K562 (cell line): ENCODE measurements around the gene USP24. TPM values are rescaled to one million over a fixed set of nuclear protein-coding genes. Genes with fewer than 3 reads are reported as not detected.

Source experiments
- ATAC-seq: fragments of 200-7000 bp; cut with Tn5 transposase; 3 replicates; pipeline ENCODE4 v1.9.1; 2020; ENCODE audit warnings: moderate library complexity
- BruUV-seq: library from RNA; stranded (reverse); fragments of 400-500 nt; replicated peaks from 2 replicates; lab custom pipeline; 2021; lab: Mats Ljungman, UMichigan
- CTCF ChIA-PET: fragments of 300-600 bp; formaldehyde crosslinking; extraction: SDS; loops from one replicate; lab custom pipeline; 2021; ENCODE audit warnings: low intra/inter-chr PET ratio; lab: Yijun Ruan, JAX
- POLR2A ChIA-PET: fragments of 300-600, 350-650 bp; sonication (Branson Sonifier 250); formaldehyde crosslinking; extraction: SDS; loops from one replicate; lab custom pipeline; 2021; ENCODE audit warnings: antibody characterized with exemption, inconsistent platforms; lab: Yijun Ruan, JAX
- DNase-seq, 4 experiments: peaks; one replicate each; pipeline versions ENCODE4 v3.0.0 to v3.0.0-alpha.2; 2011 to 2018; ENCODE audit warnings: low spot score in 3 of 4, mixed read lengths in 3 of 4; ENCODE audit errors: extremely low read depth in 1 of 4
- FAIRE-seq: peaks from 2 replicates; lab custom pipeline; 2011; peaks lifted over from hg19 to GRCh38; lab: Jason Lieb, UNC
- H2AFZ ChIP-seq: 2 replicates; pipeline ENCODE4 v1.6.0; 2011; ENCODE audit warnings: low read depth, low read length, control low read depth, inconsistent platforms
- H3K27ac ChIP-seq: fragments of 200-600 bp; 3 replicates; pipeline ENCODE4 v1.8.0; 2011; ENCODE audit warnings: low read depth, mild to moderate bottlenecking, control low read depth, inconsistent platforms, low read length, moderate library complexity, mixed read lengths; ENCODE audit errors: extremely low read depth
- H3K27me3 ChIP-seq, 2 experiments: fragments of 300-600 bp in 1 of 2; 2 replicates in 1 of 2; 3 replicates in 1 of 2; pipeline versions ENCODE4 v1.6.0 to v1.8.0; 2011; ENCODE audit warnings: inconsistent platforms in 2 of 2, low read length in 2 of 2, mild to moderate bottlenecking in 1 of 2, mixed read lengths in 1 of 2, moderate library complexity in 1 of 2; ENCODE audit not compliant: control insufficient read depth in 2 of 2, insufficient read depth in 2 of 2
- H3K36me3 ChIP-seq: fragments of 300-600 bp; 3 replicates; pipeline ENCODE4 v1.8.0; 2011; ENCODE audit warnings: mild to moderate bottlenecking, low read length, inconsistent platforms; ENCODE audit not compliant: control insufficient read depth, insufficient read depth
- H3K4me1 ChIP-seq, 2 experiments: fragments of 200-600 bp in 1 of 2; replicated peaks in 1 of 2; 2 replicates in 1 of 2; 3 replicates in 1 of 2; pipeline versions ENCODE4 v1.5.1 to v1.8.0; 2011; ENCODE audit warnings: inconsistent platforms in 2 of 2, low read length in 2 of 2, mild to moderate bottlenecking in 1 of 2, mixed read lengths in 1 of 2, moderate library complexity in 1 of 2; ENCODE audit not compliant: control insufficient read depth in 2 of 2, insufficient read depth in 2 of 2
- H3K4me2 ChIP-seq: 2 replicates; pipeline ENCODE4 v1.6.1; 2011; ENCODE audit warnings: low read length, control low read depth, inconsistent platforms, mixed read lengths; ENCODE audit not compliant: insufficient read depth
- H3K4me3 ChIP-seq: fragments of 200-600 bp; sonication (generic), shearing (Covaris generic); 2 replicates; pipeline ENCODE4 v1.5.1; 2016; ENCODE audit warnings: control low read depth, inconsistent platforms
- H3K79me2 ChIP-seq: fragments of 200-600 bp; 3 replicates; pipeline ENCODE4 v1.8.0; 2011; ENCODE audit warnings: low read length, inconsistent platforms; ENCODE audit not compliant: control insufficient read depth, insufficient read depth
- H3K9ac ChIP-seq, 2 experiments: 2 replicates each; pipeline versions ENCODE4 v1.6.0 to v1.6.1; 2011; ENCODE audit warnings: low read depth in 2 of 2, low read length in 2 of 2, control low read depth in 1 of 2, inconsistent platforms in 1 of 2, mild to moderate bottlenecking in 1 of 2, mixed read lengths in 1 of 2; ENCODE audit not compliant: insufficient read depth in 1 of 2
- H3K9me1 ChIP-seq: one replicate; pipeline ENCODE4 v1.6.0; 2011; ENCODE audit warnings: inconsistent platforms, mild to moderate bottlenecking, low read length, moderate library complexity; ENCODE audit not compliant: control insufficient read depth, insufficient read depth
- H3K9me3 ChIP-seq: replicated peaks from 2 replicates; pipeline ENCODE4 v1.5.1; 2011; ENCODE audit warnings: low read depth, low read length, inconsistent platforms; ENCODE audit not compliant: control insufficient read depth, insufficient read depth
- H4K20me1 ChIP-seq: replicated peaks from 2 replicates; pipeline ENCODE4 v1.6.1; 2011; ENCODE audit warnings: low read length, inconsistent platforms, mixed read lengths; ENCODE audit not compliant: control insufficient read depth, insufficient read depth
- GABPB1 ChIP-seq: sonication (generic); formaldehyde crosslinking; IDR thresholded peaks from 2 replicates; pipeline ENCODE4 v1.8.0; 2022; ENCODE audit warnings: mild to moderate bottlenecking, missing genetic modification reagents
- HDAC1 ChIP-seq, 2 experiments: fragments of 450-650 bp; IDR thresholded peaks; 2 replicates each; pipeline ENCODE4 v1.6.1; 2016 to 2017; ENCODE audit warnings: inconsistent platforms in 1 of 2, mild to moderate bottlenecking in 1 of 2, moderate library complexity in 1 of 2
- HNRNPL ChIP-seq: fragments of 200-400 bp; formaldehyde crosslinking; IDR thresholded peaks from 2 replicates; pipeline ENCODE4 v1.6.1; 2017; ENCODE audit warnings: low read depth, mild to moderate bottlenecking, low read length
- NR1H2 ChIP-seq: sonication (generic); formaldehyde crosslinking; IDR thresholded peaks from 2 replicates; pipeline ENCODE4 v1.4.0; 2020; ENCODE audit warnings: mild to moderate bottlenecking, missing genetic modification reagents
- TRIM28 ChIP-seq: fragments of 450-650 bp; IDR thresholded peaks from 2 replicates; pipeline ENCODE4 v1.6.1; 2017
- ZKSCAN1 ChIP-seq: fragments of 150-350 bp; IDR thresholded peaks from 2 replicates; pipeline ENCODE4 v1.6.1; 2016; ENCODE audit warnings: low read depth, low read length
- WGBS: fragments of 100-300 bp; shearing (Covaris generic); methylation state at CpG from one replicate; pipeline ENCODE4 v1.1.6; 2016; ENCODE audit warnings: low coverage, mixed read lengths; ENCODE audit not compliant: insufficient coverage; ENCODE audit errors: missing lambda C conversion rate; 5-methylcytosine and 5-hydroxymethylcytosine counted together
- in situ Hi-C: fragments of 300-500 bp; cut with MboI; formaldehyde crosslinking; loops from 4 replicates; pipeline ENCODE4 v1.15.0; 2018; ENCODE audit warnings: inconsistent platforms, mixed read lengths
- intact Hi-C: fragments of 100-400 bp; cut with micrococcal nuclease; formaldehyde crosslinking; loops from 2 replicates; pipeline ENCODE4 v1.14.2; 2022
- polyA plus RNA-seq, 8 experiments: library from polyadenylated mRNA; depleted of rRNA in 4 of 8; stranded (reverse) in 5 of 8; unstranded in 3 of 8; fragments of >200 nt; fragmentation: Nextera tagmentation in 2 of 8; fragmentation: Illumina TruSeq in 1 of 8; extraction: Ambion mirVana in 2 of 8; extraction: Trizol in 1 of 8; gene quantifications; 2 replicates each; pipeline versions ENCODE4 v1.2.1 to v1.2.3, GENCODE V29; 2011 to 2014; ENCODE audit warnings: inconsistent platforms in 1 of 8, missing spikeins in 1 of 8
- total RNA-seq, 7 experiments: library from RNA; depleted of rRNA in 6 of 7; stranded (reverse); fragments of >200 nt in 6 of 7; fragmentation: Illumina TruSeq in 2 of 7; extraction: Trizol in 2 of 7; gene quantifications; 2 replicates each; pipeline versions ENCODE4 v1.2.1 to v1.2.3, GENCODE V29; 2011 to 2021; ENCODE audit warnings: low replicate concordance in 1 of 7

Gene USP24
- total and polyA plus RNA-seq, 9 of the 15 experiments (the other 6 are each of a cell fraction or from before 2014, with no cell fraction given) = 7.7 to 62.6 (median 36.8) TPM

GRCh38 chr1:55044617-55045397 is 170.4 kb downstream of the USP24 start:
- CTCF ChIA-PET = no interaction called here
- no peak for ATAC-seq
- H3K9me1 ChIP-seq = no peaks in the 10 kb centered on the region
- no peak overlapping the region for H3K4me3 ChIP-seq
- H3K9ac ChIP-seq = peak overlapping the region in 1 of 2 experiments; percentile 65; a peak in 1 of 4 replicates
- no peak overlapping the region for H3K27ac ChIP-seq
- no peak overlapping the region for H3K4me2 ChIP-seq
- in situ Hi-C loops (no loop called here), intact Hi-C loops (no loop called here)
- TF ChIP-seq GABPB1 (CRISPR knock-in tag) = no peak
- no peak for TF ChIP-seq NR1H2 (CRISPR knock-in tag)
- no peak for TF ChIP-seq TRIM28
- TF ChIP-seq ZKSCAN1 = peak; percentile 67
- TF ChIP-seq HDAC1 (IDR thresholded peaks at IDR 0.05) = no peak
- TF ChIP-seq HNRNPL = no peak
- TF ChIP-seq, all 486 proteins: peak for 1
- H3K9me3 ChIP-seq = no peaks in the 10 kb centered on the region
- POLR2A ChIA-PET = interaction anchor here (0.6 to 0.7 kb wide), 3 partner anchors 14 to 165 kb away, joined by 3 read pairs; no protein-coding TSS in a partner anchor
- no peak for DNase-seq
- no peaks in the 10 kb centered on the region; a peak in 1 of 5 replicates for H3K27me3 ChIP-seq
- H3K36me3 ChIP-seq = peaks cover 88% of the 10 kb centered on the region
- H2AFZ ChIP-seq = no peak overlapping the region
- H3K4me1 ChIP-seq = peaks cover 6 to 24% of the 10 kb centered on the region in 2 experiments; a peak in 3 of 5 replicates
- no peak for FAIRE-seq
- H4K20me1 ChIP-seq = peaks cover 14% of the 10 kb centered on the region; the same call in 1 of the 2 replicates
- WGBS = 75% methylated on average over 15 of the region's 15 CpGs
- peaks cover 79% of the 10 kb centered on the region for H3K79me2 ChIP-seq
- BruUV-seq = no TSS peak
